ES-I3 (cell line): Measurements from ENCODE around the gene CMIP.

Experiments
- H3K36me3 ChIP-seq: 2 replicates; pipeline ENCODE4 v1.6.1; 2013; ENCODE audit warnings: mild to moderate bottlenecking, low read length, control low read depth, moderate library complexity; ENCODE audit not compliant: insufficient read depth
- H3K4me1 ChIP-seq: 2 replicates; pipeline ENCODE4 v1.6.1; 2013; ENCODE audit warnings: mild to moderate bottlenecking, control low read depth, low read length; ENCODE audit not compliant: insufficient read depth
- H3K9ac ChIP-seq: 2 replicates; pipeline ENCODE4 v1.6.1; 2013; ENCODE audit warnings: low read depth, mild to moderate bottlenecking, low read length, moderate library complexity
- H3K9me3 ChIP-seq: 2 replicates; pipeline ENCODE4 v1.6.1; 2013; ENCODE audit warnings: mild to moderate bottlenecking, low read length, moderate library complexity; ENCODE audit not compliant: control insufficient read depth, insufficient read depth

The CMIP gene

DNA sequence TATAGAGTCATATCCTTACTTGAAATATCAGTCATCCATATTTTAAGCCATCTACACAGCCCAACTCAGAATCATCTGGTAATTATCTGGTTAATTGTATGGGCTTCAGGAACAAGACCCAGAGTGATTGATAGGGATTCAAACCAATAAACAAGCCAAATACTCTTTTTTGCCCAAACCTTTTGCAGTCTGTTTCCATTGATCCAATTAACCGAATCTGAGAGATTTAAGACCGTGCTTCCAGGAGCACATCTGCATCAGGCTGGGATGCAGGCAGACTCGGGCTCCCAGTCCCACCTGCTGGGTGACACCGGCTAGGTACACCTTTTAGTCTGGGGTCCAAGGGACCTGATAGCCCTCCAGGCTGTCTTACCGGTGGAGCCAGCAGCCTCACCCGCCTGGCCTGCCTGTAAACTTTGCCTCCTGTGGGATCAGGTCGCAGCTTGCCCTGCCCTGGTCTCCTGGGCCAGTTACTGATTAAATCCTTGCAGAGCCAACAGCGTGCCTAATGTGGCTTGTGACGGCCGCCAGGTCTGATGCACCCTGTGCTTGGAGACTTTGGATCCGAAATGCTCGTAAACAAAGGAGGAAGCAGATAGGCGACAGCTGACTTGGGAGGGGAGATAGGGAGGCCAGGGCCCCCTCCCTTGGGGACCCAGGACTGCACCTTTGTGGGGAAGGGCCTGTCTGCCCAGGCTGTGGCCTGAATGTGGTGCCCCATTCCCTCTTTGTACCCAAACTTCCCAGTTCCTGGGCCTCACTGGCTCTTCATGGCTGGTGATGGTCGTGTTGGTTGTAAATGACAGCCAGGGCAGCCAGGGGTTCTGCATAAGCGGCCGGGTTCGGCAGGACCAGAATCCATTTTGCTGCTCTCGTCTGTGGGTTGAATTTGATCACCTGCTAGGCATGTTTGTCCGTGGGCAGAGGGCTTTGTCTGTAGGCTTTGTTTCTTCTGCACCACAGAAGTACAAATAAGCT, 3.8 kb downstream of the CMIP start:
- Histone ChIP-seq H3K9ac (no peak overlapping the region), H3K4me1 (peaks cover 49% of the 10 kb centered on the region), H3K36me3 (no peaks in the 10 kb centered on the region), H3K9me3 (no peaks in the 10 kb centered on the region)

DNA sequence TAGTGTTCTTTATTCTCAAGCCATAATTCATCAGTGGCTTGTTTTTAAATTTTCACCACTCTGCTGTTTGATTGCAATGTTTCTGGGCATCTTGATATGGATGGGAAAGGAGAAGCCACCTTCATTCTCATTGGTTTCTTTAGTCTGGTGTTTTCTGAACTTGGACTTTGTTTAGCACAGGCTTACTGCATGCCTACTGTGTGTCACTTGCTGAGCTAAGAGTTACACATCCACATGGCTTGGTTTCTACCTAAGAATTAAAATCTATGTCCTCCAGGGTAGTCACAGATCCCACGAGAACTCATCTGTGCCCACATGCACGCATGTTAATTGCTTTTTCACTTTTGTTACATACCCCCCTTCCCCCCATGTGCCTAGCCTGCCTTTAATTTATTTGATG, 4.6 kb downstream of the CMIP start:
- Histone ChIP-seq H3K36me3 (no peaks in the 10 kb centered on the region), H3K9ac (no peak overlapping the region), H3K4me1 (peaks cover 49% of the 10 kb centered on the region), H3K9me3 (no peaks in the 10 kb centered on the region)

DNA sequence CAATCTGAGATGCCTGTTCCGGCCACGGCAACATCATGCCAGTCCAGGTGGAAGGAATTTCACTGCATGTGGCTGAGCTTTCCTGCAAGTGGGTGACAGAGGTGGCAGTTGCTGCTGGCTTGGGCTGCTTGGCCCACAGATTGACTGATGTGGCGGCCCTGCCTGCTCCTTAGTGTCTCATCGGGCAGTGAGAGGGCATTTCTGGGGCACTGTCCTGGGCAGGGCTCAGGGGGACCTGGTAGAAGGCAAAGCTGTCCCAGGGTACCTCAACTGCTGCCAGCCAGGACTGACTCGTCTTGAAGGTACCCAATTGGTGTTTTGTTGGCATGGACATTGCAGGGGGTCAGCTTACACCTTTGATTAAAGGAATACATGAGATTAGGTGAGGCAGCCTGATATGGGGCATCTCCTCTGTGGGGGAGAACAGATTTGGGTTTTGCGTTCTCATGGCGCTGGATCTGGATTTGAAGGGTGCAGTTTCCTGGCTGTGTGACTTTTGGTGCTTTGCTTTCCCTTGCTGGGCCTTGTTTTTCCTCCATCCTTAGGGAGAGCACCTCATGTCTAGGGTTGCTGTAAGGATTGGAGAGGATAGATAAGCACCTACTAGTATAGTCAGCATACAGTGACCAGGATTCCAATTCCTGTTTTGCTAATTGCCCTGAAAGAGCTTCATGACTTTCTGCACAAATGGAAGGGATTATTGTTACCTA, 5.4 kb downstream of the CMIP start:
- Histone ChIP-seq H3K4me1 (peaks cover 49% of the 10 kb centered on the region), H3K9ac (no peak overlapping the region), H3K9me3 (no peaks in the 10 kb centered on the region), H3K36me3 (no peaks in the 10 kb centered on the region)

DNA sequence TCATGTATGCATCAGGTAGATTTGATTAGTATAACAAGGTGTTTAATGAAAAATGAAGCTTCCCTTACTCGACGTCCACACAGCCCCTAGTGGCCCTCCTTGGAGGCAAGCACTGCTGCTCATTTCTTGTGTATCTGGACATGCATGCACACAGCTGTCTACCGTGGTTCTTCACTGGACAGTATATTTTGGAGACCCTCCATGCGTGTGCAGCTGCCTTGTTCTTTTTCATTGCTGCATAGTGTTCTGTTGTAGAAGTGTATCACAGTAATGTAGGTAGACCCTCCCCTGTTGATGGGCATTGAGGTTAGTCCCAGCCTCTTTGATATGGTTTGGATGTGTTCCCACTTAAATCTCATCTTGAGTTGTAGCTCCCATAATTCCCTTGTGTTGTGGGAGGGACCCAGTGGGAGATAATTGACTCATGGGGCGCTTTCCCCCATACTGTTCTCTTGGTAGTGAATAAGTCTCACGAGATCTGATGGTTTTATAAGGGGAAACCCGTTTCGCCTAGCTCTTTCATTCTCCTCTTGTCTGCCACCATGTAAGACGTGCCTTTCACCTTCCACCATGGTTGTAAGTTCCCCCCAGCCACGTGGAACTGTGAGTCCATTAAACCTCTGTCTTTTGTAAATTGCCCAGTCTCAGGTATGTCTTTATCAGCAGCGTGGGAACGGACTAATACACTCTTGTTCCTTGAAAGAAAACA, 6.3 kb downstream of the CMIP start:
- no peaks in the 10 kb centered on the region for H3K36me3 ChIP-seq
- H3K9me3 ChIP-seq, result no peaks in the 10 kb centered on the region
- no peak overlapping the region for H3K9ac ChIP-seq
- peaks cover 52% of the 10 kb centered on the region for H3K4me1 ChIP-seq

DNA sequence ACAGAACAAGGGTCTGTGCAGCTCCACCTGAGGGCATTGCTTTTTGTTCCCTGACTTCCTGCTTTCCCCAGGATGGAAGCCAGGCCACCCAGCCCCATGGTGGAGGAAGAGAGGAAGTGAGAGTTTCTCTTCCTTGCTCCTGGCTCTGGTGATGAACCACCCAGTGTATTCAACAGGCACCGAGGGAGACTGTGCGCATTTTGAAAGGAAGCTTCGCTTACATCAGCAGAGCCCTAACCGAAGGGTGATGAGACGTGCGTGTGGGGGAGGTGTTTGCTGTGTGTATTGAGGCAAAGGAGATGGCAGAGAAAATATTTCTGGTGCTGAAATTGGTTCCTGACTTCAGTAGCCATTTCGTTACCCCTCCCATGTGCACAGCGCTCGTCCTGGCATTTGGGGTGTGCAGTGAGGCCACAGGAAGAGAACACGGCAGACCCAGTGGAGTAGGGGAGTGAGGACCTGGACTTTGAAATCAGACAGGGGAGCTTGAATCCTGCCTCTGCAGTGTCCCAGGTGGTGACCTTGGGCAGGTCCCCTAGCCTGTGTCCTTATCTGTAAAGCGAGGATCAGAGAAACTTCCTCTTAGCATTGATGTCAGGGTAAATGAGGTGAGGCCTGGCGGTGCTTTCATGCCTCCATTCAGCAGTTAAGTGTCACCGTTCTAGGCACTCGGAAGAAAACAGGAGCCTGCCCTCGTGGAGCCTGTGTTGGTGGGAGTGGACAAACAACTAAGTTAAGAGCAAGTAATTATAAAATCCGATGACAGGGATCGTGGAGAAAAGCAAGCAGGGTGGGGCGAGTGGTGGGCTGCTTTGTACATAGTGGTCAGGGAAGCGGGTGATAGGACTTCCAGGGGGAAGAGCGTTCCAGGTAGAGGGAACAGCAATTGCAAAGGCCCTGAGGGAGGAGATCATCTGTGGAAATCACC, 7.4 kb downstream of the CMIP start:
- H3K4me1 ChIP-seq, result peaks cover 58% of the 10 kb centered on the region
- H3K9ac ChIP-seq, result no peak overlapping the region
- H3K9me3 ChIP-seq, result no peaks in the 10 kb centered on the region
- no peaks in the 10 kb centered on the region for H3K36me3 ChIP-seq

DNA sequence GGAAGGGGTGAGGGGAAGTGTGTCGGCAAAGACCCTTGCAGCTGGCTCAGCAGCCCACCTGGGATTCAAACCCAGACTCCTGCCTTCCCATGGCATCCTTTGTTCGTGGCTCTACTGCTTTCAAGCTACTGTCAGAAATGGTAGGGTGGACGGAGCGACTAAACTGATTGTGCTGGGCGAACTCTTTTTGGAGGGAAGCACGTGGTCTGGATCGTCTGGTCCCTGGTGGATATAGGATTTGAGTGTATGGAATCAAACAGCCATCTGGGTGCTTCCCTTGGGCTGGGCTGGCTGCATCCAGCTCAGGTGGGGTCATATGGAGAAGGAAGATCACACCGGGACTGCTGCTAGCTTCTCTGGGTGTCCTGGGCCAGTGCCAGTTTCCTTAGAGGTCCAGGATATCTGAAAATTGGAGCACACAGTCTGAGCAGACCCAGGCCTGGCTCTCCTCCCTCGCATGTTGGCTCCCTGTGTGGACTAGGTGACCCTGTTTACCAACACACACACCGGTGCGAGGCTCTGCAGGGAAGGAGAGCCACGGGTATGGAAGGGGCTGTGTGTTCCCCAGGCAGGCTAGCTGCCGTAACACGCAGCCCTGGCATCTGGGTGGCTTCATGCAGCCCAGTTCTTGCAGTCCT, 8.6 kb downstream of the CMIP start:
- Histone ChIP-seq H3K4me1 (peaks cover 57% of the 10 kb centered on the region), H3K9ac (no peak overlapping the region), H3K9me3 (no peaks in the 10 kb centered on the region), H3K36me3 (no peaks in the 10 kb centered on the region)

DNA sequence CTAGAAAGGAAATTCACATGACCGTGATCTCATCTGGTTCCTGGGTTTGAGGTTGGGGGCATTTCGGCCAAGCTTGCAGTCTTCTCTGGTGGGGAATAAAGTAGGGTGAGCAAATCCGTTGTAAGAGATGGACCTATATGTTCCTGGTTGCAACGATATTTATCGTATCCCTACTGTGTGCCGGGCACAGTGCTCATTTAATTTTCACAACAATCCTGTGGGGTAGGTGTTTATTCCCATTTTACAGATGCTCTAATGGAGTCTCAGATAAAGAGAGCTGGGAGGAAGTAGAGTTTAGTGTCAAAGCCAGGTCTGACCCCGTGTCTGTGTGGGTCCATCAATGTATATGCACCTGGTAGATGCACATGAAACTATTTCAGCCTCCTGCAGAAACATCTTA, 9.4 kb downstream of the CMIP start:
- Histone ChIP-seq H3K9ac (no peak overlapping the region), H3K4me1 (peaks cover 53% of the 10 kb centered on the region), H3K36me3 (no peaks in the 10 kb centered on the region), H3K9me3 (no peaks in the 10 kb centered on the region)

DNA sequence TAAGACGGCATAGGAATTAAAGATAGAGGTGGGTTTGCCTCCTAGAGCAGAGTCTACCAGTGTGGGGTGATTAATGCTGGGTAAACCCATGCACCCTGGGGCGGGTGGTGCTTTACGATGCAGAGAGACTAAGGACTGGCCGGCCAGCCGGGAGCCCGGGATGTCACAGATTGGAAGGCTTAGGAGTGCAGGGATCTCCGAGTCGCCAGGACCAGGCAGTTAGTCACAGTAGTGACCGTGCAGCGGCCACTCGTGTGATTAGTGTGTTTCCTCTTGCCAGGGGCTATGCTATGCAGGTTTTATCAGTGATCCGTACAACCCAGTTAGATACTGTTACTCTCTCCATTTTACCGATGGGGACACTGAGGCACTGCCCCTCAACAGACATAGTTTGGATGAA, 10.4 kb downstream of the CMIP start:
- H3K36me3 ChIP-seq, result no peaks in the 10 kb centered on the region
- H3K4me1 ChIP-seq, result peaks cover 45% of the 10 kb centered on the region
- H3K9ac ChIP-seq, result no peak overlapping the region
- no peaks in the 10 kb centered on the region for H3K9me3 ChIP-seq

DNA sequence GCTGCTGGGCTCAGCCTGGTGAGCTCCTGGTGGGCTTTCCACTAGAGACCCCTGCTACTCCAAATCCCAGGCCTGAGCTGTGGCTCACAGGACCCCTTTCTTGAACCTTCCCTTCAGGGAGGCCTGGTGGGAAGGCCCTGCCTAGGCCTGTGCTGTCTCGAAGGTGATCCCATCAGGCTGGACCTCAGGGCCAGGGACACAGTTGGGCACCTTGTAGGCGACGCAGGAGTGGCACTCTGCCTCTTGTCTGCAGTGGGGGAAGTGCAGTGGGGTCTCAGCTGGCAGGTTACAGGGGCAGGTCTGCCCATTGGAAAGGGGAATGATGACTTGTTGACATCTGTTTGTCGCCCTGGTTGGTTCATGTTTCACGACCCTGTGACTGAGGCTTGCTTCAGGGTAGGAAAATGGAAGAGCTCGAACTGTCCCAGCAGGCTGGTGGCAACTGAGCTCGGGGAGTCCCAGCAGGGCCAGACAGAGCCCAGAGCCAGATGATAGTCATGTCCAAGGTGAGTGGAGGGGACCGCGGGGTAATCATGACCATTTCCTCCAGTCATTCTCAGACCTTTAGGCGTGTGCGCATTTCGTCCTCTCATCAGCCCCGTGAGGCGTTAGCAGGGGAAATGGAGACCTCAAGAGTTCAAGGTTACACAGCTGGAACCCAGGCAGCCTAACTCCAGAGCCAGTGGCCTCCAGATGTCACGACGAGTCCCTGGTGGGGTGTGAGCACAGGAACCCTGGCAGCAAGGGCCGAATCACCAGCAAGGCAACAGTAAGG, 11.3 kb downstream of the CMIP start:
- Histone ChIP-seq H3K36me3 (no peaks in the 10 kb centered on the region), H3K9ac (no peak overlapping the region), H3K9me3 (no peaks in the 10 kb centered on the region), H3K4me1 (peaks cover 43% of the 10 kb centered on the region)

DNA sequence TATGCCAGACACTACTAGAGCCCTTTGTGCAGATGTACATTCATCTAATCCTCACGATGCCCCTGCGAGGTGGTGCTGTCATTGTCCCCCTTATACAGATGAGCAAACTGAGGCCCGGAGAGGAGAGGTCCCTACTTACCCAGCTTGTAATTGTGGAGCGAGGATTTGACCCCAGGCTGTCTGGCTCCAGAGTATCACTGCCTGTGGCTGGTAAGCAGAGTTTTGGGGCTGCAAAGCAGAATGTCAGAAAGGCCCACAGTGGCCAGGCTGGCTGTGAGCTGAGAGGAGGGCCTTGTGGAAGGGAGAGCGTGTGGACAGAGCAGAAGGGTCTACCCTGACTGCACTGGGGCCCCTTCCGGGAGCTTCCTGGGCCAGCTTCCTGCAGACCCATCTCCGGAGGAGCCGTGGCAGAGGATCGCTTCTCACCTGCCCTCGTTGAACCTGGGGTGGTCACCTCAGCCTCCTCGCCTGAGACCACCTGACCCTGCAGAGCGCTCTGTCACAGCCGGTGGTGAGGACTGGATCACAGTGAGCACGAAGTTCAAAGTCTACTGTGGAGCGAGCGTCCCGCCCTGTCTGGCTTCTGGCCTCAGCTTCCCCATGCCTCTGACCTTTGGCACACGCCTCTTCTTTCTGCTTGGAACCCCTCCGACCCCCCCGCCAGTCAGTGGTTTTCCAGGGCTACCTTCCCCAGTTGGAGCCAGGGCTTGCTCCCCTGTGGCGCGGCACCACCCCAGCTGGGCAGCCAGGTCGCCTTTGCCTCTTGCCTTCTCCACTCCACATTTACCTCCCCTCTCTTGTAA, 12.1 kb downstream of the CMIP start:
- Histone ChIP-seq H3K9ac (no peak overlapping the region), H3K4me1 (peaks cover 37% of the 10 kb centered on the region), H3K9me3 (no peaks in the 10 kb centered on the region), H3K36me3 (no peaks in the 10 kb centered on the region)

DNA sequence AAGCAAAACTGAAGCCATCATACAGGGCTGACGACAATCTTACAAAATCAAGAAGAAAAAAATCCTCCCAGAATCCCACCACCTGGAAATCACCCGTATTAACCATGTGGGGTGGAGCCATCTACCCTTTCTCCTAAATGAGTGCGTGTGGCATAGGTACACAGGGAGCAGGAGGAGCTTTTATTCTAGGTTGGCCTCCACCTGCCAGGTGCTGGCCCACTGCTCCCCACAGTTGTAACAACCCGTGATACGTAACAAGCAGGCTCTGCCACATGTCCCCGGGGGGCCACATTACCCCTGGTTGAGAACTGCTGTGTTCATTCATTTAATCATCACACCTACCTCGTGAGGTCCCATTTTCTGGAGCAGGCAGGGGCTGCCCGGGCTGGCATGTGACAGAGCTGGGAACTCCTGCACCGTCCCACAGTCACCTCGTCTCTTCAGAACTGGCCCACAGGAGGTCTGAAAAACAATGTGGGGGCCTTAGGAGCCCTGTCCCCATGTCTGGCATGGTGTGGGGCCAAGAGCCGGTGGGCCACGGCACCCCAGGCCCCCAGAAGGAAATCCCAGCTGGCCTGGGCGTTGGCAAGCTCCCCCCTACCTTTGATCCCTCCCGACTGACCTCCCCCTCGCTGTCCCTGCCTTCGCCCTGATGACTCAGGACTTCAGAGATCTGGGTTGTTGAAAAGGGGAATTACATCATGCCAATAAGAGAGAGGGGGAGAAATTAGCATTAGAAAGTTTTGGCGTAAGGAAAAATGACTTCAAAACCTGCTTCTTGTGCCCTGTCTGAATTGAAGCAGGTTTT, 12.9 kb downstream of the CMIP start:
- Histone ChIP-seq H3K4me1 (peaks cover 31% of the 10 kb centered on the region), H3K9ac (no peak overlapping the region; the same call in none of the 2 replicates), H3K9me3 (no peaks in the 10 kb centered on the region), H3K36me3 (no peaks in the 10 kb centered on the region)
